Fibroblast of skin of left biceps (primary cell): Measurements from ENCODE around the gene SMURF2.
"Not testable (repeated sequence)": the region's sequence is repeated elsewhere in the genome, so short reads cannot be mapped to it uniquely, and the experiment has no call there.

ENCODE experiments used
- DNase-seq, 2 experiments: peaks; one replicate each; pipeline ENCODE4 v3.0.0-alpha.2; 2013; ENCODE audit warnings: low read depth in 2 of 2

The SMURF2 gene

DNA sequence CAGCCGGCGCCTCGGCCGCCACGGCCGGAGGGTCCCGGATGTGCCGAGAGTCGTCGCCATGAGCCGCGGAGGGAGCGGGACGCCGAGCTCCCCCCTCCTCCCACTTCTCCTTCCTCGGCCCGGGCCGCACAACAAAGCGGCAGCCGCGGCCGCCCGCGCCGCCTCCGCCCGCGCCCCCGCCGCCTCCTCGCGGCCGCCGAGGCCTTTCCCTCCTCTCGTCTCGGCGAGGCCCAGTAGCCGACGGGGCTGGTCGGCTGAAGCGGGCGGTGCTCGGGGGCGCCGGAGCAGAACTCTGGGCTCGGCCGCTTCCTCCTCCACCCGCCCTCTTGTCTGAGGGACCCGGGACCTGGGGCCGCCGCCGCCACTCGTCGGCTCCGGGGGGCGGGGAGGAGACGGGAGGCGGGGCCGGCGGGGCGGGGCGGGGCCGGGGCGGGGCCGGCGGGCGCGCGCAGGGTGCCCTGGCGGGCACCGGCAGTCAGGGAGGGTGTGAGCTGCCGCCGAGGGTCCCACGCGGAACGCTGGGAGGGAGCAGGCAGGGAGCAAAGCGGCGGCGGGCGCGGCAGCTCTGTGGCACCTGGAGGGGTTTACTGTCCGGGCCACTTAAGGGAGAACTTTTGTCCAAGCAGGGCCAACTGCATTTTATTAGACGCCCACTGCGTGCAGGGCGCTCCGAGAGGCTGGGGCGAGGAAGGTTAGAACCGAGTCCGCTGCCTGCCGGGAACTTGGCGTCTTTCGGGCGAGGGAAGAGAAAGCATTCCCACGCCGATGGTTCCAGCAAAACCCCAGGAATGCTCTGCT is at the start of gene SMURF2:
SMURF2 (minus strand) TSS at position 332 of the 798 bp plus-strand sequence. CDS start 427 bp downstream, outside the sequence.
- DNase-seq = no peak

GRCh38 chr17:64709481-64709880 is 47.4 kb upstream of the SMURF2 start:
- DNase-seq = no peak

GRCh38 chr17:64707050-64707591 is 45.0 kb upstream of the SMURF2 start:
- peak; percentile 97 to 98 for DNase-seq

DNA sequence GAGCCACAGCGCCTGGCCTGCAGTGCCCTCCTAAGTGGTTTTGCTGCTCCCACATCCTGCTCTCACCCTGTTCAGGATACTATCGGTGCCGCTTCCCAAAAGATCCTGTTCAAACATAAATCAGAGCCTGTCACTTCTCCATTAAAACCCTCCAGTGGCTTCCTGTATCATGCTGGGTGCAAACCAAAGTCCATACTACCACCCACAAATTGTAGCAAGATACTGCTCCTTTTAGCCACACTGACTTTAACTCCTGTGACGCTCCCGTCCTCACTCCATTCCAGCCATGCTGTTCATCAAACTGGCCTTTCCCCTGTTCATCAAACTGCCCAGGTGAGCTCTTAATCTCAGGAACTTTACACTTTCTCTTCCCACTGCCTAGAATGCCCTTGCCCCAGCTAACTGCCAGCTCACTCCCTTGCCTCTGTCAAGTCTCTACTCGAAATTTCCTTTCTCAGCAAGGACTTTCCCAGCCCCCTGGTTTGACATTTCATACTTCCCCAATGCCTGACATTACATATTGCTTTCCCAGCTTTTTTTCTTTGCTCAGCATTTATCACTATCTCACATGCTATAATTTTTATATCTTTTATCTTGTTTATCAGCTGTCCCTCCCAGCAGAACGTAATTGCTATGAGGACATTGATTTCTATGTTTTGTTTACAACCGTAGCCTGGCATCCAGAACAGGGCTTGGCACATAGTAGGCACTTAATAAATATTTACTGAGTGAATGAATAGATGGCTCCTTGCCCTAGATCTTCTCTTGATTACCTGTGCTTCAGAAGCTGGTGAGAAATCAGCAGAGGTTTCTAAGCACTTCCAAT is 44.3 kb upstream of the SMURF2 start:
- DNase-seq = no peak

DNA sequence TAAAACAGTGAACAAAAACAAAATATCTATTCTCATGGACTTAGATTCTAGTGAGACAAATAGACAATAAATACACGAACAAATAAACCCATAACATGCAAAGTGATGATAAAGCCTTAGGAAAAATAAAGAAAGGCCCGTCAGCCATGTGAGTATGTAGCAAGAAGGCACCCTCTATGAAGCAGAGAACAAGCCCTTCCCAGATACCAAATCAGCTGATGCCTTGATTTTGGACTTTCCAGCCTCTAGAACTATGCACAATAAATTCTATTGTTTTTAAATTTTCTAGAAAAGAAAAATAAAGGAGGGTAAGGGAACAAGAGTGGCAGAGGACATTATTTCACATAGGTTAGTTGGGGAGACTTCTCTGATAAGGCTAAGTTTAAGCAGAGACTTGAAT is 40.7 kb upstream of the SMURF2 start:
- no peak for DNase-seq

DNA sequence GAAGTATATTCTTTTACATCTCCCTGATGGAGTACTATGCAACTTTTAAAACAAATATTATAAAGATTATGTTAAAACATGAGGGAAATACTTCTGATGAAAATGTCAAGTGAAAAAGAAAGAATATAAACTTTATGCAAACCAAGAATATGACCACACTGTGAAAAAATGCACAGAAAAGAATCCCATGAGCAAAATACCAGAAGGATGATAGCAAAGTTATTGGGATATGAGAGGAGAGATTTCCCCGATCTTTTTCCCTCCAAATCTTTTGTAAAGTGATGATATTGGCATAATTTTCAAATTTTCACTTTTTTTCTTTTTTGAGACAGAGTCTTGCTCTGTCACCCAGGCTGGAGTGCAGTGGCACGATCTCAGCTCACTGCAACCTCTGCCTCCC is 36.6 kb upstream of the SMURF2 start:
- no peak for DNase-seq

DNA sequence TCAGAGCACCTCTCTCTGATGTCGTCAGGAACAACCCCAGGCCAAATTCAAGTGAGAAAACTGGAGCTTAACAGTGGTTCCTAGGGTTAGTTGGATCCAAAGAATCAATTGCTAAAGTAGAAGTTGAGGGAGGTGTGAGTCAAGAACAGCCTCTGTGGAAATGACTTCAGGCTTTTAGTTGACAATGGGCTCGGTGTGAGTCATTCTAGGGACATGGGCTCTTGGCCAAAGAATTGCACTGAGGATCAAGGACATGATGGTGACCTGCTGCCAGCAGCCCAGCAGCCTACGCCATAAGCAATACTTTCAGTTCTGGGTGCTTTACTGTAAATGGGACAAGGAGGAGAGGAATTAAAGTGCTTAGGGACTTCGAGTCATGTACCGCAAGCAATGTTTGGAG is 32.1 kb upstream of the SMURF2 start:
- no peak for DNase-seq

DNA sequence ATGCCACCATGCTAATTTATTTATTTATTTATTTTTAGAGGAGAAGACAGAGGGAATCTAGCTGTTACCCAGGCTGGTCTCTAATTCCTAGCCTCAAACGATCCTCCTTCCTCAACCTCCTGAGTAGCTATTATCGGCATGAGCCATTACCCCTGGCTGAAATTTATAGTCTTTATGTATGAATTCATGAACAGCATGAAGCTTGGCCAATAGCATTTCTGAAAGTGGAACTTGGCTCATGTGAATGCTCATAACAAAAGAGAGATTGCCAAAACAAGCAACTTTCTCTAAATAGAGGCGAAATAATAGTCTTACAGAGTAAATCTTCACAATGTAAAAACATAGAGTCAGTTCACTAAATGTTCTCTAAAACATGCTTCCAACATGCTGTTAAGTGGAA is 30.1 kb upstream of the SMURF2 start:
- no peak for DNase-seq

DNA sequence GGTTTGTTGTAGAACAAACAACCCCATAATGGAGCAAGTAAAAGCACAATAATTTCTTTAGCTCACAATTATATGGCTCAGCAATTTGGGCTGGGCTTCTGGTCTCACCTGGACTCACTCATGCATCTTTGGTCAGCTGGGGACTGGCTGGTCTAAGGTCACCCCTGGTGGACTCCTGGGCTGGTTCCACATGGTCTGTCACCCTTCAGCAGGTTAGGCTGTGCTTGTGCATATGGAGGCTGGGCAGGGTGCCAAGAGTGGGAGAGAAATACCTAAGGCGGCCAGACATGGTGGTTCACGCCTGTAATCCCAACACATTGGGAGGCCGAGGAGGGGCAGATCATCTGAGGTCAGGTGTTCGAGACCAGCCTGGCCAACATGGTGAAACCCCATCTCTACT is 27.0 kb upstream of the SMURF2 start:
- no peak for DNase-seq

GRCh38 chr17:64688481-64688880 is 26.4 kb upstream of the SMURF2 start:
- no peak for DNase-seq

- DNase-seq = peak in 1 of 2 experiments; percentile 55
Observed at GRCh38 chr17:64687961-64688360, 25.9 kb upstream of the SMURF2 start.

DNA sequence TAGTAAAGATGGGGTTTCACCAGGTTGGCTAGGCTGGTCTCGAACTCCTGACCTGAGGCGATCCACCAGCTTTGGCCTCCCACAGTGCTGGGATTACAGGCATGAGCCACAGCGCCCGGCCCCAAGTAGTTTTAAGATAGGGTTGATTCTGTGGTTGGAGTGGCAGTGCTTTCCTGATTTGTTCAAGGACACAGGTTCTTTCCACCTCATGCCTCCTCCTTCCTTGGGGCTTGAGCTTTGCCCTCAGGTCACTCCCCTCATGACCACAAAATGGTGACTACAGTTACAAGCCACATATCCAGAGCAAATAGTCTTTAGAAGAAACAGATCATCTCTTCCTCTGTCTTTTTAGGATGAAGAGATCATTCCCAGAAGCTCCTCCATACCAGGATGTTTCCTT is 25.3 kb upstream of the SMURF2 start:
- no peak for DNase-seq

DNA sequence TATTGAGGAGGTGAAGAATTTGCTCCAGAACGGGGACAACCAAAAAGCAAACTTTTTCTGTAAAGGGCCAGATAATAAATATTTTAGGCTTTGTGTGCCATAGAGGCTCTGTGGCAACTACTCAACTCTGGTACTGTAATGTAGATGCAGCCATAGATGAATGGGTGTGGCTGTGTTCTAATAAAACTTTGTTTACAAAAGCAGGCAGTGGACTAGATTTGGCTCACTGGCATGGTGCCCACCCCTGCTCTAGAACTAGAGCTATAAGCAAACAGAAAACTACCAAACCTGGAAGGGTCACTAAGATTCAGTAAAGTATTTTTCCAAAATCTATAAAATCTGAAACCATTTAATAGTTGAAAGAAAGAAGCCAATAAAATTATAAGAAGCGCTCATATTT is 24.6 kb upstream of the SMURF2 start:
- no peak for DNase-seq

DNA sequence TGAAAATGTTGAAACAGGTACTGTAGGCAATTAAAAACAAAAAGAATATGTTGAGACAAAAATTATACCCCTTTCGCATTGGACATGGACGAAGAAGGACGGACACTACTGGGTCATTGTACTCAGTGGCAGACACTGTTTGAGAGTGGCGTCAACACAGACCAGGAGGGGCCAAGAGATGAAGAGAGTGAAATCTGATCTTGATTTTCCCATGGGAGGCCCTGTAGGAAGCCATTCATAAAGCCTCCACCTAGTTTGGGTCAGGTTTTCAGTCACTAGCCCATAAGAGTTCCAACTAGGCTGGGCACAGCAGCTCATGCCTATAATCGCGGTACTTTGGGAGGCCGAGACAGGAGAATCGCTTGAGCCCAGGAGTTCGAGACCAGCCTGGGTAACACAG is 23.6 kb upstream of the SMURF2 start:
- DNase-seq = no peak

DNA sequence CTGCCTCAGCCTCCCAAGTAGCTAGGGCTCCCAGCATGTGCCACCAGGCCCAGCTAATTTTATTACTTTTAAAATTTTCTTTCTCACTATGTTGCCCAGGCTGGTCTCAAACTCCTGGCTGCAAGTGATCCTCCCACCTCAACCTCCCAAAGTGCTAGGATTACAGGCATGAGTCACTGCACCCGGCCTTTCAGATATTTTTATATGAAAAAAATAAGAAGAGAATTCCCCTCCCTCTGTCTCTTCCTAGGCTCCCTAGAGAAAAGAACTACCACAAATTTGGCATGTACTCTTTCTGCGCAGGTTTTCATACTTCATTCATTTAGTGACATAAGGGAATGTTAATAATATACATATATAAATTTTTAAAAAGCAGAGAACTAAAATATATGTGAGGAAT is 21.7 kb upstream of the SMURF2 start:
- peak in 1 of 2 experiments; percentile 53 for DNase-seq

GRCh38 chr17:64682261-64683181 is 20.4 kb upstream of the SMURF2 start:
- peak in 1 of 2 experiments; percentile 59 for DNase-seq

GRCh38 chr17:64679710-64680216 is 17.7 kb upstream of the SMURF2 start:
- peak; percentile 96 to 97 for DNase-seq

DNA sequence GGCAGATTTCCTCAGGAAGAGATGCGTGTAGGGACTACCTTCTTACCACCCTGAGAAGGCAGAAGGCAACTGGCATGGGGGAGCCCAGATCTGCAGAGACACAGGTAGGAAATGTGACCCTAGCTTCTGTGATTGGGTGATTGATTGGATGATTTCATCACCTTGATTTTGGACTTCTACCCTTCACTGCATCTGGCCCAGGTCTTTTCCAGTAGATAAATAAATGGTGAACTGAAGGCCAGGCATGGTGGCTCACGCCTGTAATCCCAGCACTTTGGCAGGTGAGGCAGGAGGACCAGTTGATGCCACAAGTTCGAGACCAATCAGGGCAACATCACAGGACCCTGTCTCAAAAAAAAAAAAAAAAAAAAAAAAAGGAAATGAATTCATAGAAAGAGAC is 14.7 kb upstream of the SMURF2 start:
- DNase-seq = no peak

DNA sequence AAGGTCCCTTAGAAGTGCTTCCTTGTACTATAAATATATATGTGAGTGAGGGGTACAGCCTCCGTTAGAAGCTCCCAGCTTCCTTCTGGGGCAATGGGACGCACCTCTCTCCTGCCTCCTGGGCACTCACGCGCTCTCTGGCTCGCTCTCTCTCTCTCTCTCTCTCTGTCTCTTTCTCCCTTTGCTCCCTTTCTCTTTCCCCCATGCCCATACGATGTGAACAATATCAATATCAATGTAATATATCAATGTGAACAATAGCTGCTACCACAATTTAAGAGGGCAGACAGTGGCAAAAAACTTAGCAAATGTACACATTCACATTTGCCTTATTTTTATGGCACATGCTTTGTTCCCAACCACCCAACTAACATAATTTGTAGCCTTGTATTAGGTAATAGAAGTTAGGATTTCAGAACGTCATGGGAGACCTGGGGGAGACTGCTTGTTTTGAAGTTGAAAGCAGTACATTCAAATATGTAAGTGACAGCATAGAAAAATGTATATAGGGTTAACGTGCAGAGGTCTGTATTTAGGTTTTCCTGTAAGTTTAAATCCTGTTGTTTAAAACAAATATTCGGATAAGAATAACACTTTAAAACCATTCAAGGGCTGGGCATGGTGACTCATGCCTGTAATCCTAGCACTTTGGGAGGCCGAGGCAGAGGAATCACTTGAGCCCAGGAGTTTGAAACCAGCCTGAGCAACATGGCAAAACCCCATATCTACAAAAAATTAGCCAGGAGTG is 8.9 kb upstream of the SMURF2 start:
- DNase-seq = not testable (repeated sequence)
